Measurements from ENCODE around the gene SCAPER. TPM values are rescaled to one million over a fixed set of nuclear protein-coding genes. Genes with fewer than 3 reads are reported as not detected.

The SCAPER gene
- total RNA-seq, 1 experiment from 2014 or later = 15.3 TPM

DNA sequence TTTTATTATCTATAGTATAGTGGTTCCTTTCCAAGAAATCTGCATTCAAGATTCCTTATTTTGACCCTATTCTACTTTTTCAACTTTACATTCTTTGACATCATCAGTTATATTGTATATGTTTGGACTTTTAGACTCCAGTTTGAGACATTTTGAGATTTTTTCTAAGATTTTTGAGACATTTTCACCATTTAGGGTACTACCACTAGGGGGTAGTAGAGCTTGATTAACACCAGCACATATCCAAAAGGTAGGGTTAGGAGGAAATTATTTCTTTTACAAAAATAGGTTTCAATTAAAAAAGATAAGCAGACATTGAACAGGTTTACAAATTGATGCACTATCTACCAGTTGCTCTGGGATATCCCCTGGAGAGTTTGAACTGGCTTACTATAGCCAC, 262.5 kb downstream of the SCAPER start:
- ATAC-seq (no peak), DNase-seq (ENCODE audit: low read depth, low spot score) (no peak)
- TF ChIP-seq, protein P1, sequence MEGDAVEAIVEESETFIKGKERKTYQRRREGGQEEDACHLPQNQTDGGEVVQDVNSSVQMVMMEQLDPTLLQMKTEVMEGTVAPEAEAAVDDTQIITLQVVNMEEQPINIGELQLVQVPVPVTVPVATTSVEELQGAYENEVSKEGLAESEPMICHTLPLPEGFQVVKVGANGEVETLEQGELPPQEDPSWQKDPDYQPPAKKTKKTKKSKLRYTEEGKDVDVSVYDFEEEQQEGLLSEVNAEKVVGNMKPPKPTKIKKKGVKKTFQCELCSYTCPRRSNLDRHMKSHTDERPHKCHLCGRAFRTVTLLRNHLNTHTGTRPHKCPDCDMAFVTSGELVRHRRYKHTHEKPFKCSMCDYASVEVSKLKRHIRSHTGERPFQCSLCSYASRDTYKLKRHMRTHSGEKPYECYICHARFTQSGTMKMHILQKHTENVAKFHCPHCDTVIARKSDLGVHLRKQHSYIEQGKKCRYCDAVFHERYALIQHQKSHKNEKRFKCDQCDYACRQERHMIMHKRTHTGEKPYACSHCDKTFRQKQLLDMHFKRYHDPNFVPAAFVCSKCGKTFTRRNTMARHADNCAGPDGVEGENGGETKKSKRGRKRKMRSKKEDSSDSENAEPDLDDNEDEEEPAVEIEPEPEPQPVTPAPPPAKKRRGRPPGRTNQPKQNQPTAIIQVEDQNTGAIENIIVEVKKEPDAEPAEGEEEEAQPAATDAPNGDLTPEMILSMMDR (IDR thresholded peaks at IDR 0.05) = peak; percentile 38; the same call in 1 of the 2 replicates
- TF ChIP-seq POLR2AphosphoS5 (IDR thresholded peaks at IDR 0.05; ENCODE audit: low read depth, low read length) = no peak
- in situ Hi-C loops (cut with HindIII; ENCODE audit: low pct_unique_long_range_greater_than_20kb, low sequenced_read_pairs) = no loop called here
- Histone ChIP-seq H3K4me1 (ENCODE audit: control insufficient read depth, insufficient read depth, low read length) (no peaks in the 10 kb centered on the region), H3K4me3 (ENCODE audit: low read depth in 2 of 2, low read length in 2 of 2) (no peak overlapping the region), H3K36me3 (ENCODE audit: control insufficient read depth, insufficient read depth, low read length) (no peaks in the 10 kb centered on the region), H3K27me3 (ENCODE audit: control insufficient read depth, insufficient read depth, low read length) (no peaks in the 10 kb centered on the region), H3K27ac (ENCODE audit: low read length) (no peak overlapping the region), H3K9me3 (ENCODE audit: control insufficient read depth, insufficient read depth, low read depth, low read length) (no peaks in the 10 kb centered on the region)
- intact Hi-C loops (cut with micrococcal nuclease; ENCODE audit: unreplicated experiment) = no loop called here
- CTCF ChIA-PET = no interaction called here
- BruUV-seq (replicated peaks) = no TSS peak
- POLR2A ChIA-PET = no interaction called here

DNA sequence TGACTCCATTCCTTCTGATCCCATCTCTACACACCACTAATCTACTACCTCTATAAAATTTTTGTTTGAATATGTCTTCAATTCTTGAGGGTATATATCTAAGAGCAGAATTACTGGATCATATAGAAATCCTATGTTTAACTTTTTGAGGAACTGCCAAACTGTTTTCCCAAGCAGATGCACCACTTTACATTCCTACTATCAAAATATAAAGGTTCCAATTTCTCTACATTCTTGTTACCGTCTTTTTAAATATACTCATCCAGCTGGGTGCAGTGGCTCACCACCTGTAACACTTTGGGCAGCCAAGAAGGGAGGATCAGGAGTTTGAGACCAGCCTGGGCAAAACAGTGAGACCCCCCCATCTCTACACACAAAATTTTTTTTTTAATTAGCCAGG, 268.0 kb downstream of the SCAPER start:
- no TSS peak for BruUV-seq (replicated peaks)
- ChIA-PET CTCF (no interaction called here), POLR2A (no interaction called here)
- ATAC-seq (no peak), DNase-seq (ENCODE audit: low read depth, low spot score) (no peak)
- intact Hi-C loops (cut with micrococcal nuclease; ENCODE audit: unreplicated experiment) (no loop called here), in situ Hi-C loops (cut with HindIII; ENCODE audit: low pct_unique_long_range_greater_than_20kb, low sequenced_read_pairs) (no loop called here)
- H3K4me3 ChIP-seq (ENCODE audit: low read depth in 2 of 2, low read length in 2 of 2) = no peak overlapping the region
- no peaks in the 10 kb centered on the region for H3K36me3 ChIP-seq (ENCODE audit: control insufficient read depth, insufficient read depth, low read length)
- H3K9me3 ChIP-seq (ENCODE audit: control insufficient read depth, insufficient read depth, low read depth, low read length) = peaks cover 14% of the 10 kb centered on the region
- no peaks in the 10 kb centered on the region for H3K4me1 ChIP-seq (ENCODE audit: control insufficient read depth, insufficient read depth, low read length)
- no peaks in the 10 kb centered on the region for H3K27me3 ChIP-seq (ENCODE audit: control insufficient read depth, insufficient read depth, low read length)
- TF ChIP-seq POLR2AphosphoS5 (IDR thresholded peaks at IDR 0.05; ENCODE audit: low read depth, low read length) (no peak), SIN3A (IDR thresholded peaks at IDR 0.05; ENCODE audit: borderline replicate concordance, insufficient read depth, low read depth, low read length) (no peak), TCF7L2 (IDR thresholded peaks at IDR 0.05; ENCODE audit: low read depth, low read length) (no peak)
- TF ChIP-seq, protein P2, sequence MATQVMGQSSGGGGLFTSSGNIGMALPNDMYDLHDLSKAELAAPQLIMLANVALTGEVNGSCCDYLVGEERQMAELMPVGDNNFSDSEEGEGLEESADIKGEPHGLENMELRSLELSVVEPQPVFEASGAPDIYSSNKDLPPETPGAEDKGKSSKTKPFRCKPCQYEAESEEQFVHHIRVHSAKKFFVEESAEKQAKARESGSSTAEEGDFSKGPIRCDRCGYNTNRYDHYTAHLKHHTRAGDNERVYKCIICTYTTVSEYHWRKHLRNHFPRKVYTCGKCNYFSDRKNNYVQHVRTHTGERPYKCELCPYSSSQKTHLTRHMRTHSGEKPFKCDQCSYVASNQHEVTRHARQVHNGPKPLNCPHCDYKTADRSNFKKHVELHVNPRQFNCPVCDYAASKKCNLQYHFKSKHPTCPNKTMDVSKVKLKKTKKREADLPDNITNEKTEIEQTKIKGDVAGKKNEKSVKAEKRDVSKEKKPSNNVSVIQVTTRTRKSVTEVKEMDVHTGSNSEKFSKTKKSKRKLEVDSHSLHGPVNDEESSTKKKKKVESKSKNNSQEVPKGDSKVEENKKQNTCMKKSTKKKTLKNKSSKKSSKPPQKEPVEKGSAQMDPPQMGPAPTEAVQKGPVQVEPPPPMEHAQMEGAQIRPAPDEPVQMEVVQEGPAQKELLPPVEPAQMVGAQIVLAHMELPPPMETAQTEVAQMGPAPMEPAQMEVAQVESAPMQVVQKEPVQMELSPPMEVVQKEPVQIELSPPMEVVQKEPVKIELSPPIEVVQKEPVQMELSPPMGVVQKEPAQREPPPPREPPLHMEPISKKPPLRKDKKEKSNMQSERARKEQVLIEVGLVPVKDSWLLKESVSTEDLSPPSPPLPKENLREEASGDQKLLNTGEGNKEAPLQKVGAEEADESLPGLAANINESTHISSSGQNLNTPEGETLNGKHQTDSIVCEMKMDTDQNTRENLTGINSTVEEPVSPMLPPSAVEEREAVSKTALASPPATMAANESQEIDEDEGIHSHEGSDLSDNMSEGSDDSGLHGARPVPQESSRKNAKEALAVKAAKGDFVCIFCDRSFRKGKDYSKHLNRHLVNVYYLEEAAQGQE (IDR thresholded peaks at IDR 0.05; ENCODE audit: insufficient read depth in 1 of 2, low read depth in 2 of 2, low read length in 1 of 2) = no peak
- TF ChIP-seq, protein P1 (IDR thresholded peaks at IDR 0.05) = no peak
- no peak overlapping the region for H3K27ac ChIP-seq (ENCODE audit: low read length)

DNA sequence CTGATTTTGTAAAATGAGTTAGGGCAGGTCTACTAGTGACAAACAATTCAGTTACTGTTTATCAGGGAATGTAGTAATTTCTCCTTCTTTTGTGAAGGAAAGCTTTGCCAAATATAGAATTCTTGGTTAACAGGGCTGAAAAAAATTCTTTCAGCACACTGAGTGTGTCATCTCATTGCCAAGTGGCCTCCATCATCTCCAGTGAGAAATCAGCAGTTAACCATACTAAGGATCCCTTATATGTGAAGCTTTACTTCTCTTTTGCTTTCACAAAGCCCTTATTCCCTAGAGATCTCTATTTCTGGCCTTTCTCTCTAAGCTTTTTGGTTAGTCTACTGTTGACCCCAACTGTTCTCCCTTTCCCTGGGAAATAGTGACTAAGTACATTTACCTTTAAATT, 269.1 kb downstream of the SCAPER start:
- H3K36me3 ChIP-seq (ENCODE audit: control insufficient read depth, insufficient read depth, low read length) = no peaks in the 10 kb centered on the region
- intact Hi-C loops (cut with micrococcal nuclease; ENCODE audit: unreplicated experiment) = no loop called here
- ATAC-seq = no peak
- no peaks in the 10 kb centered on the region for H3K4me1 ChIP-seq (ENCODE audit: control insufficient read depth, insufficient read depth, low read length)
- H3K27ac ChIP-seq (ENCODE audit: low read length) = no peak overlapping the region
- POLR2A ChIA-PET = no interaction called here
- H3K9me3 ChIP-seq (ENCODE audit: control insufficient read depth, insufficient read depth, low read depth, low read length) = peaks cover 14% of the 10 kb centered on the region
- in situ Hi-C loops (cut with HindIII; ENCODE audit: low pct_unique_long_range_greater_than_20kb, low sequenced_read_pairs) = no loop called here
- no TSS peak for BruUV-seq (replicated peaks)
- TF ChIP-seq, protein P1 (IDR thresholded peaks at IDR 0.05) = no peak
- TF ChIP-seq SIN3A (IDR thresholded peaks at IDR 0.05; ENCODE audit: borderline replicate concordance, insufficient read depth, low read depth, low read length) (no peak), POLR2AphosphoS5 (IDR thresholded peaks at IDR 0.05; ENCODE audit: low read depth, low read length) (no peak), TCF7L2 (IDR thresholded peaks at IDR 0.05; ENCODE audit: low read depth, low read length) (no peak)
- TF ChIP-seq, protein P2 (IDR thresholded peaks at IDR 0.05; ENCODE audit: insufficient read depth in 1 of 2, low read depth in 2 of 2, low read length in 1 of 2) = no peak
- H3K27me3 ChIP-seq (ENCODE audit: control insufficient read depth, insufficient read depth, low read length) = no peaks in the 10 kb centered on the region
- no peak for DNase-seq (ENCODE audit: low read depth, low spot score)
- CTCF ChIA-PET = no interaction called here
- no peak overlapping the region for H3K4me3 ChIP-seq (ENCODE audit: low read depth in 2 of 2, low read length in 2 of 2)
